SK-N-SH (cell line): ENCODE results near the gene ETV3L. TPM values are rescaled to one million over a fixed set of nuclear protein-coding genes. Genes with fewer than 3 reads are reported as not detected.

Experiments used
- CTCF ChIA-PET: fragments of 300-600, 350-600 bp; formaldehyde crosslinking; extraction: SDS; loops from one replicate; lab custom pipeline; 2021; lab: Yijun Ruan, JAX
- POLR2A ChIA-PET: fragments of 350-600 bp; sonication (Branson Sonifier 250); formaldehyde crosslinking; extraction: SDS; loops from one replicate; lab custom pipeline; 2020; ENCODE audit warnings: antibody characterized with exemption, inconsistent platforms; lab: Yijun Ruan, JAX
- DNase-seq: peaks from one replicate; pipeline ENCODE4 v3.0.0; 2012
- H2AFZ ChIP-seq: fragments of 200-600 bp; sonication (generic); 2 replicates; pipeline ENCODE4 v1.8.1; 2016; ENCODE audit warnings: antibody characterized with exemption, mild to moderate bottlenecking, low read depth
- H3F3A ChIP-seq: fragments of 200-600 bp; sonication (generic); replicated peaks from 2 replicates; pipeline ENCODE3; 2016; ENCODE audit warnings: antibody characterized with exemption, mild to moderate bottlenecking; ENCODE audit not compliant: insufficient read depth
- H3K27ac ChIP-seq, 2 experiments: fragments of 200-500 bp in 1 of 2; fragments of 200-600 bp in 1 of 2; sonication (Bioruptor generic) in 1 of 2; sonication (generic), shearing (Covaris generic) in 1 of 2; 2 replicates each; pipeline versions ENCODE4 v1.5.1 to v1.6.1; 2014 to 2016; ENCODE audit warnings: low read depth in 2 of 2, inconsistent platforms in 1 of 2, low read length in 1 of 2, mild to moderate bottlenecking in 1 of 2, mixed read lengths in 1 of 2
- H3K27me3 ChIP-seq: fragments of 200-600 bp; sonication (generic), shearing (Covaris generic); 2 replicates; pipeline ENCODE4 v1.6.1; 2016; ENCODE audit warnings: mixed run types; ENCODE audit not compliant: insufficient read depth
- H3K36me3 ChIP-seq, 2 experiments: fragments of 200-500 bp in 1 of 2; fragments of 200-600 bp in 1 of 2; sonication (Bioruptor generic) in 1 of 2; sonication (generic) in 1 of 2; replicated peaks in 1 of 2; 2 replicates each; pipeline versions ENCODE3 to v1.5.1; 2014 to 2016; ENCODE audit warnings: low read length in 1 of 2, mild to moderate bottlenecking in 1 of 2; ENCODE audit not compliant: insufficient read depth in 2 of 2, control insufficient read depth in 1 of 2
- H3K4me1 ChIP-seq, 2 experiments: fragments of 200-500 bp in 1 of 2; fragments of 200-600 bp in 1 of 2; sonication (Bioruptor generic) in 1 of 2; sonication (generic), shearing (Covaris generic) in 1 of 2; 2 replicates each; pipeline versions ENCODE4 v1.5.1 to v1.6.1; 2014 to 2016; ENCODE audit warnings: low read depth in 1 of 2, low read length in 1 of 2, mixed run types in 1 of 2; ENCODE audit not compliant: insufficient read depth in 2 of 2, control insufficient read depth in 1 of 2
- H3K4me2 ChIP-seq: fragments of 200-600 bp; sonication (generic), shearing (Covaris generic); 2 replicates; pipeline ENCODE4 v1.6.1; 2017; ENCODE audit warnings: mixed run types
- H3K4me3 ChIP-seq, 2 experiments: fragments of 200-500 bp in 1 of 2; fragments of 200-600 bp in 1 of 2; sonication (Bioruptor generic) in 1 of 2; sonication (generic), shearing (Covaris generic) in 1 of 2; 2 replicates each; pipeline versions ENCODE4 v1.5.1 to v1.8.1; 2014 to 2016; ENCODE audit warnings: low read depth in 2 of 2, inconsistent platforms in 1 of 2, low read length in 1 of 2, mild to moderate bottlenecking in 1 of 2, mixed read lengths in 1 of 2, moderate library complexity in 1 of 2
- H3K79me2 ChIP-seq: fragments of 200-600 bp; sonication (generic); 2 replicates; pipeline ENCODE4 v1.8.1; 2017; ENCODE audit warnings: mild to moderate bottlenecking; ENCODE audit not compliant: insufficient read depth
- H3K9ac ChIP-seq: fragments of 200-600 bp; sonication (generic); 2 replicates; pipeline ENCODE4 v1.6.1; 2017; ENCODE audit warnings: mixed run types
- H3K9me2 ChIP-seq: fragments of 200-600 bp; sonication (generic); 2 replicates; pipeline ENCODE4 v1.6.1; 2017; ENCODE audit warnings: mixed run types
- H3K9me3 ChIP-seq: fragments of 200-600 bp; sonication (generic); 2 replicates; pipeline ENCODE4 v1.6.1; 2017; ENCODE audit warnings: mixed run types, mild to moderate bottlenecking, moderate library complexity
- H4K20me1 ChIP-seq: fragments of 200-600 bp; sonication (generic); 2 replicates; pipeline ENCODE4 v1.6.1; 2017; ENCODE audit warnings: mild to moderate bottlenecking, mixed run types; ENCODE audit not compliant: insufficient read depth
- EP300 ChIP-seq, 2 experiments: IDR thresholded peaks; 2 replicates each; pipeline versions ENCODE4 v1.4.0 to v1.6.1; 2012; ENCODE audit warnings: borderline replicate concordance in 1 of 2, low read depth in 1 of 2, low read length in 1 of 2
- FOXJ3 ChIP-seq: sonication (generic); formaldehyde crosslinking; IDR thresholded peaks from 2 replicates; pipeline ENCODE4 v1.5.1; 2020; ENCODE audit warnings: mild to moderate bottlenecking, missing genetic modification reagents
- GABPA ChIP-seq: IDR thresholded peaks from 2 replicates; pipeline ENCODE4 v1.4.0; 2012; ENCODE audit warnings: low read depth, mild to moderate bottlenecking
- MEF2A ChIP-seq: IDR thresholded peaks from 2 replicates; pipeline ENCODE4 v1.4.0; 2012; ENCODE audit warnings: low read depth, borderline replicate concordance
- MXI1 ChIP-seq: IDR thresholded peaks from 2 replicates; pipeline ENCODE4 v1.6.1; 2012; ENCODE audit warnings: mild to moderate bottlenecking, low read depth, low read length, improper control_type of control experiment
- NFIC ChIP-seq: IDR thresholded peaks from 2 replicates; pipeline ENCODE4 v1.4.0; 2012; ENCODE audit warnings: borderline replicate concordance
- NRF1 ChIP-seq: IDR thresholded peaks from 2 replicates; pipeline ENCODE4 v1.6.1; 2012; ENCODE audit warnings: low read depth, mild to moderate bottlenecking, low read length
- PBX3 ChIP-seq: IDR thresholded peaks from 2 replicates; pipeline ENCODE4; 2012
- POLR2AphosphoS5 ChIP-seq: IDR thresholded peaks from 2 replicates; pipeline ENCODE4 v1.6.1; 2012; ENCODE audit warnings: low read depth, low read length
- RCOR1 ChIP-seq: fragments of 150-350 bp; IDR thresholded peaks from 2 replicates; pipeline ENCODE4 v1.6.1; 2017; ENCODE audit warnings: antibody characterized with exemption, low read length
- RFX5 ChIP-seq: IDR thresholded peaks from 2 replicates; pipeline ENCODE4 v1.6.1; 2012; ENCODE audit warnings: mild to moderate bottlenecking, improper control_type of control experiment, low read length
- SIN3A ChIP-seq: IDR thresholded peaks from 2 replicates; pipeline ENCODE4 v1.6.1; 2012; ENCODE audit warnings: low read depth, mild to moderate bottlenecking, low read length, moderate library complexity, borderline replicate concordance
- TEAD4 ChIP-seq: IDR thresholded peaks from 2 replicates; pipeline ENCODE4 v1.4.0; 2012; ENCODE audit warnings: mild to moderate bottlenecking, borderline replicate concordance; ENCODE audit not compliant: insufficient read depth
- WGBS: methylation state at CpG from one replicate; pipeline ENCODE4 v1.1.6; 2017; ENCODE audit warnings: low lambda C conversion rate; 5-methylcytosine and 5-hydroxymethylcytosine counted together
- polyA plus RNA-seq, 3 experiments: library from polyadenylated mRNA; depleted of rRNA; stranded (reverse); fragments of >200 nt; gene quantifications; 2 replicates each; pipeline ENCODE4 v1.2.3, GENCODE V29; 2012

ETV3L gene
- polyA plus RNA-seq, 1 of the 3 experiments (the other 2 are of a cell fraction), result not detected

- WGBS, result 71% methylated on average over 5 of the region's 5 CpGs
- POLR2A ChIA-PET, result no interaction called here
Observed at GRCh38 chr1:157087030-157087429, 12.6 kb downstream of the ETV3L start.

GRCh38 chr1:157086299-157086698 is 13.3 kb downstream of the ETV3L start:
- TF ChIP-seq SIN3A (no peak), POLR2AphosphoS5 (no peak)
- H3K4me1 ChIP-seq, result peaks cover 6 to 7% of the 10 kb centered on the region in 2 experiments; a peak in 2 of 4 replicates
- H2AFZ ChIP-seq, result no peak overlapping the region
- WGBS, result 76% methylated on average over 6 of the region's 6 CpGs
- H3K36me3 ChIP-seq, result no peaks in the 10 kb centered on the region
- no peak overlapping the region for H3K4me2 ChIP-seq
- no peaks in the 10 kb centered on the region for H3F3A ChIP-seq
- no peak overlapping the region for H3K9ac ChIP-seq
- no peaks in the 10 kb centered on the region for H3K9me3 ChIP-seq
- H4K20me1 ChIP-seq, result no peaks in the 10 kb centered on the region
- H3K79me2 ChIP-seq, result no peaks in the 10 kb centered on the region
- ChIA-PET CTCF (interaction anchor here (1.0 to 13.6 kb wide), 3 partner anchors 9 to 78 kb away, joined by 3 to 586 read pairs (median 5); no protein-coding TSS in a partner anchor), POLR2A (no interaction called here)
- no peaks in the 10 kb centered on the region for H3K9me2 ChIP-seq
- no peaks in the 10 kb centered on the region for H3K27me3 ChIP-seq
- H3K27ac ChIP-seq, result no peak overlapping the region
- no peak overlapping the region for H3K4me3 ChIP-seq
- DNase-seq, result no peak

More at GRCh38 chr1:157087030-157087429, 12.6 kb downstream of the ETV3L start:
- no peaks in the 10 kb centered on the region for H3K9me3 ChIP-seq
- no peak for DNase-seq
- TF ChIP-seq EP300 (IDR thresholded peaks at IDR 0.05; ENCODE audit: borderline replicate concordance in 1 of 2, low read depth in 1 of 2, low read length in 1 of 2) (no peak), TEAD4 (no peak), NFIC (no peak), POLR2AphosphoS5 (no peak), MXI1 (no peak), GABPA (no peak), PBX3 (no peak), RCOR1 (no peak), RFX5 (no peak), MEF2A (no peak), NRF1 (no peak), FOXJ3 (CRISPR knock-in tag) (no peak)
- no peak overlapping the region for H2AFZ ChIP-seq
- H3K9ac ChIP-seq, result no peak overlapping the region
- H3K9me2 ChIP-seq, result no peaks in the 10 kb centered on the region
- H4K20me1 ChIP-seq, result no peaks in the 10 kb centered on the region
- no peaks in the 10 kb centered on the region for H3K36me3 ChIP-seq
- no peaks in the 10 kb centered on the region for H3K79me2 ChIP-seq
- H3F3A ChIP-seq, result no peaks in the 10 kb centered on the region
- no peak overlapping the region for H3K4me3 ChIP-seq
- no peaks in the 10 kb centered on the region for H3K27me3 ChIP-seq
- peaks cover 6 to 7% of the 10 kb centered on the region in 2 experiments; a peak in 2 of 4 replicates for H3K4me1 ChIP-seq
- no peak overlapping the region for H3K27ac ChIP-seq
- CTCF ChIA-PET, result interaction anchor here (1.3 to 13.6 kb wide), 3 partner anchors 28 to 77 kb away, joined by 3 to 586 read pairs (median 4); no protein-coding TSS in a partner anchor
- no peak overlapping the region for H3K4me2 ChIP-seq
